Measurements from ENCODE around the gene TBPL1. TPM values are rescaled to one million over a fixed set of nuclear protein-coding genes. Genes with fewer than 3 reads are reported as not detected.
"Not testable (repeated sequence)": the region's sequence is repeated elsewhere in the genome, so short reads cannot be mapped to it uniquely, and the experiment has no call there.

TBPL1 gene
- total RNA-seq, 1 donor from 2014 or later: 22.2 TPM

DNA sequence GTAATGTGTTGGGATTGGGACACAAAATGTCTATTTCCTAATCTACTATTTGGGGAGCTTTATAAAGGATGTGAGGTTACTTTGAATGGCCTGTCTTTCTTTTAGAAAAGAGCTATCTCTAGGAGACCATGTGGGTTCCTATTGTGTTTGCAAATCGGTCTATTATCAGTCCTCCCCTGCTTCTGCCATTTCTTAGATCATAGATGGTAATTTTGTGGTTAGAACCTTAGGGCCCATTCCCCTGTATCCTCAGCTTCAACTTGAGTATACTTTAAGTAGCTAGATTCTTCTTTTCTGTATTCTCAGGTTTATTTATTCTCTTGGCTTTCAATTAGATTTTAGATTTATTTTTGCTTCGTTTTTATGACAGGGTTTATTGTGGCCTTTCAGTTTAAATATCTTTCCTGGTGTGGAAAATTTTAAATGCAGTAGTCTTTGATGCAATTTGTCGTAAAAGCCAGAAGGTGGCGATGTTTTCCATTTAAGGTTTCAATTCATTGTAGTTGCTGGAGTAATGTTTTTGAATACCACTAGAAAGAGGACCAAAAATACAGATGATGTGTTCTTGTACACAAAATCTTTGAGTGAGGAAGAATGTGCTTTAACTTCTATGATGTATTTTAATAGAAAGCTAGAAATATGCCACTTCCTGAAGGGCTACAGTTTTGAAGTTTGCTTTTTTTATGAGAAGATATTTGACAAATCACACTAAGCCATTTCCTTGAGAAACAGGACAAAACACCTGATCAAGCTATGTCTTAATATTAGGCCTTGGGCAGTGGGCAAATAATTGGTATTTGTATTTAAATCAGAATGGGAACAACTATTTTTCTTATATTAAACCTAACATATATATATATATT is 20.3 kb downstream of the TBPL1 start:
- no peak for DNase-seq (ENCODE audit: low spot score)

DNA sequence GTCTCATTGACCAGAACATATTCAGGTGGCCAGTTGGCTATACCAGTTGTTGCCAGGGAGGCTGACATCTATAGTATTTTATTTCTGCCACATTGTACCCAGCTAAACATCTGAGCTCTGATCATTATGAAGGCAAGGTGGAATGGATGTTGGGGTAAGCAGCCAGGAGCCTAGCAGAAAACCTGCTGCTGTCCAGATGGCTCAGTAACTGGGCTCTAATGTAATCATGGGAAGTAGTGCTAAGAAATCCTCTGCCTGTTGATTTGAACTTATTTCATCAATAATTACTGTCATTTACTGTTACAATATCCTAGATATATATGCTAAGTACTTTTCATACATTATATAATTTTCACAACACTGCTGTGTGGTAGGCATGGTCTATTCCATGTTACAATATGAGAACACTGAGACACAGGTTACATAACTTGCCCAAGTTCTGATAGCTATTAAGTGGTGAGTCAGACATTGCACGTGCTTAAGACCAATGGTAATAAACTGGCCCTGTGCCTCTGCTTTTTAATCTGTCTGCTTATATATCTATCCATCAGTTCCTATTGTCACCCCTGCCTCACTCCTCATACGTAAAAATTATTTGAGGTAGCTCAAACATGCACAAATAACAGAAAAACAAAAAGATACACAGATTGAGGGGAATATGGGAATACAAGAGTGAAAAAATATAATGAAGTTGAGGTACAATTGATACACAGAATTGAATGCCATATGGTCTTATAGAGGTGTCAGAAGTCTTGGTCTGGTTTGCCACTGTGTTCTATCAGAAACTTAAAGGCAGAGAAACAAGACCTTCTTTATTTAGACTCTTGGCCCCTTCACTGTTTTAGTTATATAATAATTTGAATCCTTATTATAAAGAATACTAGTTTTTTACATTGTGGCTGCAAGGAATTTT is 25.2 kb downstream of the TBPL1 start:
- DNase-seq (ENCODE audit: low spot score): no peak

DNA sequence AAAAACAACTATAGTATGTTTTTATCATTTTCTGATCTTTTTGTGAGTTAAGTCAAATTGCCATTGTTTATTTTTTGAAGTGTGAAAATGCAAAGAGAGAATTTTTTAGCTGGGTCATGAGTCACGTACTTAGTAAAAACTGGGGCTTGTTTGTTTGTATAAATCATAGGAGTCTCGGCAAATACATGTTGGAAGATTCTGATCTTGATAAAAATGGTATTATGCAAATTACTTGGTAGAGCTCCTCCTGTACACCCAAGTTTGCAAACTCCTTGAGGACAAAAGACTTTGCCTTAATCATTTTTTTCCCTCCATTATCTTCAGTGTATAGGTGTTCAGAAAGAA is 25.8 kb downstream of the TBPL1 start:
- DNase-seq (ENCODE audit: low spot score): no peak

DNA sequence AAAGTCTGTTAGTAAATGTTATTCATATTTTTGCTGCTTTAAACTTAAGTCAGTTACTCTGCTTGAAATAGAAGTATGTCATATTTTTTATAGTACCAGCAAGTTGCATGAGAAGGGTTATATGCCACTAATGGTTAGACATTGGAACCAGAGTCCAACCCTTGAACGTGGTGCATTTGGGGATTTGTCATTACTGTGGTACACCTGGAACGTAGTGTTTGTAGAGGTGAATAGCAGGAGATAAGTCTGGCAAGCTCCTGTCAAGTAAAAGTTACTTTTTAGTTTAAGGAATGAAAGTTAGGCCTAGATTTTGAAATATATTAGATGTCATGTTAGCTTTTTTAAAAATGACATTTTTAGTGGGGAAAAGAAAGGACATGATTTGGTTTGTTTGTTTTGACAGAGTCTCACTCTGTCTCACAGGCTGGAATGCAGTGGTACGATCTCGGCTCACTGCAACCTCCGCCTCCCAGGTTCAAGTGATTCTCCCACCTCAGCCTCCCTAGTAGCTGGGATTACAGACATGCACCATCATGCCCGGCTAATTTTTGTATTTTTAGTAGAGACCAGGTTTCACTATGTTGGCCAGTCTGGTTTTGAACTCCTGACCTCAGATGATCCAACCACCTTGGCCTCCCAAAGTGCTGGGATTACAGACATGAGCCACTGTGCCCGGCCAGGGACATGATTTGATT is 26.4 kb downstream of the TBPL1 start:
- DNase-seq (ENCODE audit: low spot score): not testable (repeated sequence)

DNA sequence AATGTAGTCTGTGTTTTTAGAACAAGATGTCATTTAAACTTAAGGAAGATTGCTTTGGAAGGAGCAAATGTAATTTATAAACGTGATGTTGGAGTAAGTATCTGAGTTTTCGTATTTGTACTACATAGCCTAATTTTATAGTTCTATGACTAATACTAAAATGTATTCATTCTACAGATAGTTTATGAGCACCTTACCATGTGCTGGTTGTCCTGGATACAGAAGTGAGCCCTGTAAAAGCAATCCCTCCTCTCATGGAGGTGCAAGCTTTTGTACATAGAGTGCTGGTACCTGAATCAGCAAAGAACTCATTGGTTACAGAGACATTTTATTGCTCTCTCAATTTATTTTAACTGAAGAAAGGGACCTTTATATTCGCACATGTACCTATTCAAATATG is 27.1 kb downstream of the TBPL1 start:
- no peak for DNase-seq (ENCODE audit: low spot score)

DNA sequence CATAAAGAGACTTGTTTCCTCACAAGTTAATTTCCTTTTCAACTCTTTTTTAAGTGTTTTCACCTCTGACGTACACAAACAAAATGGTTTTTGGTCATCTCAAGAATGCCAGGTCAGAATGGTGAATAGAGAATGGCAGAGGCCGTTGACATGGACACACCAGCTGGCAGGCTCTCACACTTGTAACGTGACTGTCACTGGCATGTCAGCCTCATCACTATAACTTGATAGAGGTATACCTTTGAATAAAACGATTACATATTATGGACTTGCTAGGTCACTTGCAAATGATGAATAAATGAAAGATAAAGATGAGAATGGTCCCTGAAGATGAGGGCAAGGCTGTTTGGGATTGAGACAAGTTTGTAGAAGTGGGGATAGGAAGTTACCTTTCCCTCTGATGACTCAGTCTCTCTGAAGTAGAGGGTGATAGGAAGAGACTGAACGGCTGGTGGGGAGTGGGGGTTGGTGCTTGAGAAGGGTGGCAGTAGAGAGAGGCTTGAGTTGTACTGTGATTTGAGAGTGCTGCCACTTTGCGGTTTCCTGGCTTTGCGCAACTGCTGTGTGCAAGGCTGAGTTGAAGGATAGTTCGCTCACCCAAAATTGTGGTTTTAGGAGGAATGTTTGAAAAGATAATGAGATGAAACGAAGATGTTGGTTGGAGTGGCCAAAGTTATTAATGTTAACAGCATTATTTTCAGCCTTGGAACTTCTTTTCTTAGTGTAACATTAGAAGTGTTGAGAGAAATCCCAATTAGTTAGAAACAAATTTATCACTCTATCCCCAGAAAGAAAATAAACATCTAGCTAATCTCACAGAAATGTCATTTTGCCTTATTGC is 30.3 kb downstream of the TBPL1 start:
- no peak for DNase-seq (ENCODE audit: low spot score)

DNA sequence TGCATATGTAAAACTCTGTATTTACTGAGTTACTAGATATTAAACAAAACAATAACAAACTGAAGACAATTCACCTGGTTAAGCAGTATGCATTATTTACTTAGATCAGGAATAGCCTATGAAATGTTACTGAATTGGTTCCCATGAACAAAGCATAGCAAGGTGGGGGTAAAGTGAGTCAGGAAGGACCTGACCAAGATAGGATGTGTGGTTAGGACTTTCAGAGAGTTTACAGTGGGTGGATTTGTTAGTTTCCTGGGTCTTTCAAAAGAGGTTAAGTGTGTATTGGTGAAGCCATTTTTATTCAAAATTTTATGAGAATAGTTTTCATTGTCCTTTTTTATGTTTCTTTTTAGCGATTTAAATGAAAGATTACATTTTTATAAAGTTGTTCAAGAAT is 32.9 kb downstream of the TBPL1 start:
- no peak for DNase-seq (ENCODE audit: low spot score)

DNA sequence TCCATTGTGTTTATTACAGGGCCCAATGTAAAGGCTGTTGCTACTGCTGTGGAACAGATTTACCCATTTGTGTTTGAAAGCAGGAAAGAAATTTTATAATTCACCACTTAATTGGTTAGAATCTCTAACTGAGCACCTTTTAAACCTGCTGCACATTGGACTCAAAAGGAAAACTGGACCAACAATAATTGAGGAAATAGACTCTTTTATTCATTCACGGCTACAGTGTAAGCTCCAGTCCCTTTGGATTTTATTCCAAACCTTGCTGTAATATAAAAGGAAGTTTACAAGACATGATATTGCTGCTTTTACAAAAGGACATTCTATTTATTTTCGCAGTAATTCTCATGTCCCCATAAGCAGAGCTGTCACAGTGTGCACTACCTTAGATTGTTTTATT is 33.9 kb downstream of the TBPL1 start:
- no peak for DNase-seq (ENCODE audit: low spot score)

DNA sequence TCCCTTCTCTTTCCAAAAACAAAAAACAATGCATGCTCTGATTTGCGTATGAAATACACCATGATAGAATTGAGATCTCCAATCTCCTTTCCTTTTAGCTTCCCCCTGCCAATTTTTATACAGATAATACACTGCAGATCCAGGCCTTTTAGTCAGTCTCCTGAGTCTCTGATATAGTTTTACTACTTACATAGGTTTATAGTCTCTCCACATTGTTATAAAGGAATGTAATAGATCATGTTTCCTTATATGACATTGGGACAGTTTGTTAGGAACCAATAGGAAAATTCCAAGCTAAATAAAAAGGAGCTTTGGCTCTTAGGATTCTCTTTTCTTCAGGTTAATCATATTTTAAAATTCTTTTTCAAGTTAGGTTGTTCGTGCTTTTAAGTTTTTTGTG is 36.5 kb downstream of the TBPL1 start:
- DNase-seq (ENCODE audit: low spot score): no peak

DNA sequence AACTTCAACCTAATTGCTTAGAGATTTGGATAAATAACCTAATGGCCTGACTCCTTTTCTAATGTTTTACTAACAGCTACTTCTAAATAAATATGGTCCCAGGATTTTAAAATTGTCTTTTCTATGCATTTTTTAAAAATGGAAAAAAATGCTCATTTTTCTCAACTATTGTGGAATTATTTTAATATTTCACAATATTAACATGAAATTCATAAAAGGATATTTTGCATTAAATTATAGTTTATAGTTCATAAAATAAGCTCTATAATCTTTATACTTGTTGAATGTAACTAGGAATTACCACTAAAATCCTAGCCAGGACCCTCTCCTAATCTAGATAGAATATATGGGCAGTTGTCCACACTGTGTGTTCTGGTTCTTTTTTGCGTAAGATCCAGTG is 37.3 kb downstream of the TBPL1 start:
- DNase-seq (ENCODE audit: low spot score): no peak

DNA sequence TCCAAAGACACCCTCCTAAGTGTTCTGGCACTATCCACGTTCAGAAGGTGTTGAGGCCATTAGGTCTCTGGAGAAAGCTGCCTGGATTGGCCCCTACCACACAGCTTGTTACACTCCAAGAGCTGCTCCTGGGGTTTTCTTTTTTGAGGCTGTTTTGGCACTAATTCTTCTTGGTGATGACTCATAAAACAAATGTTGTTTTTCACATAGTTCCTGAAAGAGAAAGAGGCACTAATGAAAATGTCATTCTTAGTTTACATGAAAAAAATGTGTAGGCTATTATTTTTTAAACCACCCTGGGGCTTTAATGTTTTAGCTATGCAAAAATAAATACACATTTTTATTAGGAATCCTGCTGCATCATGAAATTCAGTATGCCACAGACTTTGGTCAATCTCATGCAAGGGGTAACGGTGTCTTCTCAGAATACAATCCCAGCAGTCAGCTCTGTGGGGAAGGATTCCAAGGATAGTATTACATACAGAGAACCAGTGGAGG is 38.1 kb downstream of the TBPL1 start:
- DNase-seq (ENCODE audit: low spot score): no peak

DNA sequence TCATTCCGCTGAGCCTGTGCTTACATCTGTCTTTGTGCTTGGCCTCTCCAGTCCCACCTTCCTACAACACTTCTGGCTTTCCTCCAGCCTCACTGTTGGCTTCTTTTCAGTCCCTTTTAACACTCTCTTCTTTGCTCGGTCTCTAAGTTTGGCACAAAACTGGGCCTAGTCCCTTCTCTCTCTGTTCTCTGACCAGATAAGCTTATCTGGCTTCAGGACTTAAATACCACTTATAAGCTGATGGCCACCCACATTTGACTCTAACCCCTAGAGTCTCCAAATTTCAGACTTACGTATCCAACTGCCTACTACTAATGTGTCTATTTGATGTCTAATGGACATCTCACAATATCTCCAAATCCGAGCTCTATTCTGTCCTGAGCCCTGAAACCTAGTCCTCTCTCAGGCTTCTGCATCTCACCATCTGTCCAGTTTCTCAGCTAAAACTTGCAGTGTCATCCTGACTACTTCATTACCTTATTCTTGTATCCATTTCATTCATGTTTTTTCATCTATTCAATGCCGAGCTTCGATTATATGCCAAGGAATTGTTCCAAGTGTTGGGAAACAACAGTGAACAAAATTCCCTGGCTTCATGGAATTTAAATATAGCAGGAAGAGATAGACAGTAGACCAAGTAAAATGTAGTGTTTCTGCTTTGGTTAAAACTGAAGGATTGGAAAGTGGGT is 40.1 kb downstream of the TBPL1 start:
- DNase-seq (ENCODE audit: low spot score): no peak

DNA sequence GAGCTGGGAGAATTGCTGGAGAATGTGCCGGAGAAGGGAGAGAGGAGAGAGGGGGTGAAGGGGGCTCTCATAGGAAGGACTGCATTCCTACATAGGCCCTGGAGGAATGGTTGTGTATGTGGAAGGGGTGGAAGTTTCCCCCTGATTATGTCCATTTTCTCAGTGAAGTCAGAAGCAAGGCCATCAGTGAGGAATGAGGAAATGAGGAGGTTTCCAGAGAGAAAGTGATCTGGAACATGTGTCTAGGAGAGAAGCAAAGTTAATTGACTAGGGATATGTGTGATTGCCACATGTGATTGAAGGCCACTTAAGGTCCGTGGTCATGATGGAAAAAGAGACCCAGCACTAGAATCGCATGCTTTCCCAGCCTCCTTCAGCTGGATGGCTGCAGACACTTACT is 42.3 kb downstream of the TBPL1 start:
- DNase-seq (ENCODE audit: low spot score): no peak

DNA sequence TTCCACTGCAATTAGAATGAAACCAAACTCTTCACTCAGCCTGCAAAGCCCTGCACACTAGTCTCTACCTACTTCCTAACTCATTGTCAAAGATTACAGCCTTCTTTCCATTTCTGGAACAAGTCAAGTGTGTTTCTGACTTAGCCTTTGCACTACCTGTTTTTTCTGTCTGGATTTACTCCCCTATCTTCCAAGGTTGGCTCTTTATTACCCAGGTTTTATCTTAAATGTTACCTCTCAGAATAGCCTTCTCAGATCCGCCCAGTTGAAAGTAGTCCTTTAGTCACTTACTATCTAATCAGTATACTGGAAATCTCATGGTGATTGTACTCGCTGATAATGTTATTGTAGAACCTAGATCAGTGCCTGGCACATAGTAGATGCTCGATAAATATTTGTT is 42.7 kb downstream of the TBPL1 start:
- no peak for DNase-seq (ENCODE audit: low spot score)

DNA sequence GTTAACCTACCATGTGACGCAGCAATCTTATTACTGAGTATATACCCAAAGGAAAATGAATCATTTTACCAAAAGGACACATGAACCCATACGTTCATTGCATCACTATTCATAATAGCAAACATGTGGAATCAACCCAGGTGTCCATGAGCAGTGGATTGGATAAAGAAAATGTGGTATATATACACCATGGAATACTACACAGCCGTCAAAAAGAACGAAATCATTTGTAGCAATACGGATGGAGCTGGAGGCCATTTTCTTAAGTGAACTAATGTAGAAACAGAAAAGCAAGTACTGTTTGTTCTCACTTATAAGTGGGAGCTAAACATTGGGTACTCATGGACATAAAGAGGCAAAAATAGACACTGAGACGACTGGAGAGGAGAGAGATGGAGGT is 44.2 kb downstream of the TBPL1 start:
- no peak for DNase-seq (ENCODE audit: low spot score)

DNA sequence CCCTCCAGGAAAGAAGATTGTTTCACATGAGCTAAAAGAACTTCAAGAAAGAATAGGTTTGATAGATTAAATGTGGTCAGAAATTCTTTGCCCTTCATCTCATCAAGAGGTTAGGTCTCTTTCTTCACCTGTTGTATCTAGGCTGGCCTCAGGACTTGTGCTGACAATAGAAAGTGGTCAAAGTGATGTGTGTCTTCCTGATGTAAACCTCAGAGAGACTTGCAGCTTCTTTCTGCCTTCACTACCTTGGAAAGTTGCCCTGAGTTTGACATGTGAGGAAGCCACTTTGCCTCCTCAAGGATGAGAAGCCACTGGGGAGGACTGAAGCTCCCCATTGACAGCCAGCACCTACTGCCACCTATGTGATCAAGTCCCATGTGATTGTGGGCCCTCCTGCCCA is 46.3 kb downstream of the TBPL1 start:
- DNase-seq (ENCODE audit: low spot score): no peak

DNA sequence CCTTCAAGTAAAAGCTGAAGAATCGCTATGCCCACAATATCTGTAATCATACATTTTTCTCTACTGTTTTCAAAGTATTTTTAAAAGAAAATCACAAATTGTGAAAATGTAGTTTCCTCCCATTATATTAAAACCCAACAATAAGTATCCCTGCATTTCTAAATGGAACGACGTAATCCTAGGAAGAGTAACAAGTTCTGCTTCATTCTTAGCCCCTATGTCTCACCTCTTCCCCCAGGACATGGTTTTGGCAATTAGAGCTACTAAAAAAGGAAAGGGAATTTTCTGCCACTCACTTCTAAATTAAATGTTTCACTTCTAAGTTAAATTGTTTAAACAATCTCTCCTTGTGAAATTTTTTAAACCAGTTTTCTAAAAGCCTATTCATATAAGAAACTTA is 47.4 kb downstream of the TBPL1 start:
- DNase-seq (ENCODE audit: low spot score): no peak

DNA sequence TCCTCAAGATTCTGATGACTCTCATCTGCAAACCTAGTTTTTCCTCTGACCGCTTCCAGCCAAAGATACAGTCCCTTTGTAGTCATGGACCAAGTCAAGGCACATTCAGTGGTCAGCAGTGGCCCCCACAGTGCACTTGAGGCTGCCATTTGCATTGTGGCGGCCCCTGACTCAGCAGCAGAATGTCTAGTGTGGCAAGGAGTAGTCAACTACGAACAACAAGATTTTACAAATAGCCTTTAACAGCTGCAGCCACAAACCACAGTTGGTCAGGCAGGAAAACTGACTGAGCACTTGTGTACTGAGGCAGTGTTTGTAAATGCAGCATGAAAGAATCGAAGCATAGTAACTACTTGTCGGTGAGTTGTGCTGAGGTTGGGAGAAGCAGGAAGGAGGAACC is 49.8 kb downstream of the TBPL1 start:
- DNase-seq (ENCODE audit: low spot score): no peak

DNA sequence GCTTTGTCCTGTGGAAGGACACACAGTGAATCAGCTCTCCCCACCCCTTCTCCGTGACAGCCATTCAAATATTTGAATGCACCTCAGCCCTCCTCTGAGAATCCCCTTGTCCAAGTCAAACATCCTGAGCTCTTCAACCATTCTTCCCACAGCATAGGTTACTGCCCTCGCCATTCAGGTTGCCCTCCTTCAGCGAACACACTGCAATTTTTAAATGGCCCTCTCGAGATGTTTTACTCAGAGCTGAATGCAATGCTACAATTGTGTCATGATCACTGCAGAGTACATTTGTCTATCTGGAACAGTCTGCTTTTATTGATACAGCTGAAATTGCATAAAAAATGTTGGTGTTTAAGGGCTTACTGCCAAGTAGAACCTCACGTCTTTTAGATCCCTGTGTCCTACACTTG is 50.5 kb downstream of the TBPL1 start:
- DNase-seq (ENCODE audit: low spot score): no peak

DNA sequence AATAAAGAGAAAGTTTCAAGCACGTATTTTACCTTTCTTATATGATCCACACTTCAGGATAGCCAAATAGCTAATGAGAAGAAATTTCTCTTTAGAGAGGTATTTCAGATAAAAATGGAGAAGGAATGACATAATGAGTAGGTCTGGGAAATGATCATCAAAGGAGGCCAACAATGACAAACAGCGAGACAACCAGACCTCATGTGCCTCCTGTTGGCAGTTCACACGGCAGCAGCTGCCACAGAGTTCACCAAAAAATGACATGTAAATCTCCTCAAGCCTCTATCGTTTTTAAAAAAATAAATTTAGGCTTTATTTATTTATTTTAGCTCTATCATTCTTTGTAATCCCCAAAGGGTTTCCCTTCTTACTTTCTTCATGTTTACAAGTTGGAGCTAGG is 51.7 kb downstream of the TBPL1 start:
- no peak for DNase-seq (ENCODE audit: low spot score)

DNA sequence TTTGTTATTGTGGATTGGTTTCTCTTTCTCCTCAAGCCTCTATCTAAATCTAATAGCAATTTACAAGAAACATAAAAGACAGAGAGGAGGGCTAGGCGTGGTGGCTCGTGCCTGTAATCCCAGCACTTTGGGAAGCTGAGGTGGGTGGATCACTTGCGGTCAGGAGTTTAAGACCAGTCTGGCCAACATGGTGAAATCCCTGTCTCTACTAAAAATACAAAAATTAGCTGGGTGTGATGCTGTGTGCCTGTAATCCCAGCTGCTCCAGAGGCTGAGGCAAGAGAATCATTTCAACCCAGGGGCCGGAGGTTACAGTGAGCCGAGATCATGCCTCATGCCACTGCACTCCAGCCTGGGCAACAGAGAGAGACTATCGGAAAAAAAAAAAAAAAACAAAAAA is 52.8 kb downstream of the TBPL1 start:
- no peak for DNase-seq (ENCODE audit: low spot score)
